Endodermal cell (in vitro differentiated cells): ENCODE measurements around the gene CD59. TPM values are rescaled to one million over a fixed set of nuclear protein-coding genes. Genes with fewer than 3 reads are reported as not detected.

Source experiments
- DNase-seq: peaks from one replicate; pipeline ENCODE4 v3.0.0-alpha.2; 2017
- H3K27ac ChIP-seq: 2 replicates; pipeline ENCODE4 v1.5.1; 2013; ENCODE audit warnings: mild to moderate bottlenecking, low read depth, low read length, moderate library complexity
- H3K27me3 ChIP-seq: 2 replicates; pipeline ENCODE4 v1.6.1; 2013; ENCODE audit warnings: mild to moderate bottlenecking, low read length, moderate library complexity; ENCODE audit not compliant: insufficient read depth, control insufficient read depth, poor library complexity, severe bottlenecking
- H3K36me3 ChIP-seq: 2 replicates; pipeline ENCODE4 v1.7.0; 2013; ENCODE audit warnings: mild to moderate bottlenecking, low read length, moderate library complexity; ENCODE audit not compliant: control insufficient read depth, insufficient read depth
- H3K4me1 ChIP-seq: one replicate; pipeline ENCODE4 v1.7.0; 2013; ENCODE audit warnings: low read length; ENCODE audit not compliant: control insufficient read depth, insufficient read depth
- H3K4me3 ChIP-seq: 2 replicates; pipeline ENCODE4 v1.5.1; 2013; ENCODE audit warnings: mild to moderate bottlenecking, low read length, moderate library complexity
- H3K9ac ChIP-seq: 2 replicates; pipeline ENCODE4 v1.6.1; 2013; ENCODE audit warnings: mild to moderate bottlenecking, low read length, moderate library complexity; ENCODE audit not compliant: poor library complexity, severe bottlenecking; ENCODE audit errors: extremely low read depth
- H3K9me3 ChIP-seq: 2 replicates; pipeline ENCODE4 v1.6.1; 2013; ENCODE audit warnings: mild to moderate bottlenecking, low read length, moderate library complexity; ENCODE audit not compliant: control insufficient read depth
- H3K27ac Mint-ChIP-seq: 2 replicates; pipeline ENCODE4 v1.8.0; 2020; ENCODE audit warnings: mixed read lengths
- H3K27me3 Mint-ChIP-seq: 2 replicates; pipeline ENCODE4 v1.8.0; 2021; ENCODE audit warnings: mild to moderate bottlenecking, mixed read lengths; ENCODE audit not compliant: insufficient read depth
- H3K36me3 Mint-ChIP-seq: 2 replicates; pipeline ENCODE4 v1.8.0; 2020; ENCODE audit warnings: low read depth, mixed read lengths
- H3K4me1 Mint-ChIP-seq: 2 replicates; pipeline ENCODE4 v1.8.0; 2020; ENCODE audit warnings: mixed read lengths
- H3K4me3 Mint-ChIP-seq: 2 replicates; pipeline ENCODE4 v1.8.0; 2020; ENCODE audit warnings: mild to moderate bottlenecking, moderate library complexity, mixed read lengths
- H3K9me3 Mint-ChIP-seq: 2 replicates; pipeline ENCODE4 v1.8.0; 2020; ENCODE audit warnings: mild to moderate bottlenecking, mixed read lengths
- CTCF ChIP-seq: fragments of 200-600 bp; sonication (generic); conservative IDR thresholded peaks from 2 replicates; pipeline ENCODE4 v1.5.0; 2021; ENCODE audit warnings: antibody characterized with exemption, mild to moderate bottlenecking
- WGBS, 2 experiments: methylation state at CpG; one replicate each; pipeline versions ENCODE4 v1.1.5 to v1.1.7; 2013; ENCODE audit warnings: missing lambda C conversion rate in 2 of 2, mixed read lengths in 1 of 2; ENCODE audit not compliant: insufficient coverage in 1 of 2, insufficient read length in 1 of 2; 5-methylcytosine and 5-hydroxymethylcytosine counted together
- total RNA-seq, 2 donors: library from RNA; stranded (reverse); fragmentation: NEBNext Ultra II Directional in 1 of 2; extraction: Animal tissue kit (Norgen Biotek cat#: 25700) in 1 of 2; gene quantifications; 2 replicates in 1 of 2; 3 replicates in 1 of 2; pipeline ENCODE4 v1.2.1, GENCODE V29; 2021

Gene CD59
- total RNA-seq, 2 donors from 2014 or later: 111 to 142 TPM

DNA sequence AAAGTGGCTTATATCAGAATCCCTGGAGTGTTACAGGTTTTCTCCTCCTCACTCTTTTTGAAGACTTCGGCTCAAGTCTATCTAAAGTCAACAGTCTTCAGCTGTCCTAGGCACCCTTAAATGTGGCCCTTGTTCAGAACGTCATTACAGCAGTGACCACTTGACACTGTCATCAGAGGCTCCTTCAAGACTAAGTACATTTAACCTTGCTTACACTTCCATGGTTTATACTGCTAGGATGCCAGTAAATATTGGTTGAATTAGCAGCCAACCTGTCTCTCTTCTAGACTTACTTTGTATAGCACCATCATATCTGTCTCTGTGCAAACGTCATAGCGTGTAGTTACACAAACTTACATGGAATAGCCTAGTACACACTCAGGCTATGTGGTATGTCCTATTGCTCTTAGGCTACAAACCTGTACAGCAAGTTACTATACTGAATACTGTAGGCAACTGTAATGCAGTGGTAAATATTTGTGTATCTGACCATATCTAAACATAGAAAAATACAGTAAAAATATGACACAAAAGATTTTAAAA lies 22.3 kb downstream of the CD59 start:
- Mint-ChIP-seq H3K4me1 (peaks cover 6% of the 10 kb centered on the region), H3K9me3 (no peaks in the 10 kb centered on the region), H3K36me3 (peaks cover 22% of the 10 kb centered on the region), H3K27ac (no peak overlapping the region), H3K4me3 (no peak overlapping the region), H3K27me3 (no peaks in the 10 kb centered on the region)
- no peak overlapping the region for H3K27ac ChIP-seq
- no peaks in the 10 kb centered on the region for H3K9me3 ChIP-seq
- no peak for DNase-seq
- H3K4me3 ChIP-seq: no peak overlapping the region
- 82 to 90% methylated on average over 4 of the region's 4 CpGs for WGBS, 2 experiments
- peaks cover 71% of the 10 kb centered on the region for H3K36me3 ChIP-seq
- no peaks in the 10 kb centered on the region for H3K27me3 ChIP-seq
- H3K9ac ChIP-seq: no peak overlapping the region
- TF ChIP-seq CTCF: no peak
- H3K4me1 ChIP-seq: peaks cover 7% of the 10 kb centered on the region

DNA sequence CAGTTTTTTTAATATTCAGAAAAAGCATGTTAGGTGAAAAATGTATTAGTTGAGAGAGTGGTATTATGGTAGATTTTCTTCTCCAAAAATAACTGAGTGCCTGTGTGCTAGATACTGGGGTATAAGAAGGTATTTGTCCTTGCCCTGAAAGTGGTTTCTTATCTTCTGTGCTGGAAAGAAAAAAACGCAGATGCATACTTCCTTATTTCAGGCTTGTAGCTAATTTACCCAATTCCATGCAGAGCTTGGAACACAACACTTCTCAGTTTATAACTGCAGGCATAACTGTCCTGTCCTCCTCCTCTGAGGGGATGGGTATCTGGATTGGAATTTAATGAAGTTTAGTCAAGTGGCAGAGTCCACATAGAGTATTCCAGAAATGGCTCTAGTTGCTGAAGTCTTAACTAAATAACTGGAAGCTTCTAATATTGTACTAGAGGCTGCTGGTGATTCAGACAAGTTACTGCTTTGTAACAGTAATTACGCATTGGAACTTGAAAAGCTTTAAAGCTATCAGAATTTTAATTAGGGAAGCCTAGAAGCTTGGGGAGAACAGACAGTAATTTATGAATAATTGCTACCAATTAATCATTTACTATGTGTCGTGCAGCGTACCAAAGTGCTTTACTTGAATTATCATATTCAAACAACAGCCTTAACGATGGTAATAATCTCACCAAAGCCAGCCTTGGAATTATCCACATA lies 22.9 kb downstream of the CD59 start:
- H3K36me3 Mint-ChIP-seq: peaks cover 28% of the 10 kb centered on the region
- H3K4me3 Mint-ChIP-seq: no peak overlapping the region
- Histone ChIP-seq H3K9me3 (no peaks in the 10 kb centered on the region), H3K4me3 (no peak overlapping the region), H3K36me3 (peaks cover 71% of the 10 kb centered on the region), H3K4me1 (peaks cover 7% of the 10 kb centered on the region), H3K9ac (no peak overlapping the region), H3K27me3 (no peaks in the 10 kb centered on the region), H3K27ac (no peak overlapping the region)
- no peak for DNase-seq
- no peak for TF ChIP-seq CTCF
- H3K9me3 Mint-ChIP-seq: no peaks in the 10 kb centered on the region
- WGBS, 2 experiments: 83 to 100% methylated on average over 2 to 5 of the region's 5 CpGs
- no peak overlapping the region for H3K27ac Mint-ChIP-seq
- H3K27me3 Mint-ChIP-seq: no peaks in the 10 kb centered on the region
- peaks cover 6% of the 10 kb centered on the region for H3K4me1 Mint-ChIP-seq

- Histone ChIP-seq H3K27me3 (no peaks in the 10 kb centered on the region), H3K9ac (no peak overlapping the region), H3K27ac (no peak overlapping the region), H3K4me3 (no peak overlapping the region), H3K36me3 (peaks cover 66% of the 10 kb centered on the region), H3K9me3 (no peaks in the 10 kb centered on the region), H3K4me1 (peaks cover 7% of the 10 kb centered on the region)
- no peak for DNase-seq
- no peaks in the 10 kb centered on the region for H3K9me3 Mint-ChIP-seq
- H3K4me3 Mint-ChIP-seq: no peak overlapping the region
- peaks cover 6% of the 10 kb centered on the region for H3K4me1 Mint-ChIP-seq
- H3K27me3 Mint-ChIP-seq: no peaks in the 10 kb centered on the region
- no peak for TF ChIP-seq CTCF
- no peak overlapping the region for H3K27ac Mint-ChIP-seq
- 93 to 94% methylated on average over 1 to 3 of the region's 3 CpGs for WGBS, 2 experiments
- peaks cover 28% of the 10 kb centered on the region for H3K36me3 Mint-ChIP-seq
Observed at GRCh38 chr11:33712436-33712835, 23.8 kb downstream of the CD59 start.
